Activated CD8-positive, alpha-beta memory T cell treated with anti-CD3 and anti-CD28 coated beads for 4 hours (primary cell): ENCODE data around the gene ANKRD60.

Source experiments
- DNase-seq, 2 donors: peaks; one replicate each; pipeline ENCODE4 v3.0.0-alpha.2; 2020; ENCODE audit warnings: low read depth in 2 of 2

Gene ANKRD60

DNA sequence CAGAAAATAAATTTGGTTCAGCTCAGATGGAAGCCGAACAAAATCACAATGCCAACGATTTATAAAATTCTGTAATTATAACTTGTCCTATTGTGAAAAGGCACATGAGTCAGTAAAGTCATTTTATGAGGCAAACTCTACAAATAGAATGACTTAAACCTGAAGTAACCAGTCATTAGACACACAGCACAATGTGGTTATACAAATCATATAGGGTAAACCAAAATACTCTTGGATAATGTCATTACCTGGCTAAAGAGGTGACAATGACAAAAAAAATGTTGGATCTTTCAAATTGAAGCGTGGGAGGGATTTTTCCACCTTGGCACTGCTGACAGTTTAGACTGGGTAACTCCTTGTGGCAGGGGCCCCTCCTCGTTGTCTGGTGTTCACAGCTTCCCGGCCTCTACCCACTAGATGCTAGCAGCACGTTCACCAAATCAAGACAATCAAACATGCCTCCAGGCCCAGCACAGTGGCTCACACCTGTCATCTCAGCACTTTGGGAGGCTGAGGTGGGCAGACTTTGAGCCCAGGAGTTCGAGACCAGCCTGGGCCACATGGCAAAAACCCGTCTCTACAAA is 5.0 kb downstream of the ANKRD60 start:
- DNase-seq = no peak

DNA sequence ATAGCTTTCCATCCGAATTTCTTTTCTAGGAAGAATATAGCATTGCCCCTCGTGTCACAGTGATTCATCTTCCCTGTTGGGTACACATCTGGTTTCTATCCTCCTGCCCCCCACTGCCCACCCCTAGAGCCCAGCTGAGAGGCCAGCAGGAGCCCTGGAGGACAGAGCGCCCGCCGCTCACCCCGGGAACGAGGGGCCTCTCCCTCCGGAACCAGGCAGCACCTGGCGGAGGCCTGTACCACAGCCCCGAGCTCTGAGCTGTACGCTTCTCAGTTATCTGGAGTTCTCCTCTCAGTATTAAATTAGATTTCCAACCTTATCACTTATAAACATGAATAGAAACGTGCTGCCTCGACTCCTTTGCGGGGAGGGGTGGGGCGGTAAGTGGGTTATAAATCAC is 6.0 kb downstream of the ANKRD60 start:
- no peak for DNase-seq

DNA sequence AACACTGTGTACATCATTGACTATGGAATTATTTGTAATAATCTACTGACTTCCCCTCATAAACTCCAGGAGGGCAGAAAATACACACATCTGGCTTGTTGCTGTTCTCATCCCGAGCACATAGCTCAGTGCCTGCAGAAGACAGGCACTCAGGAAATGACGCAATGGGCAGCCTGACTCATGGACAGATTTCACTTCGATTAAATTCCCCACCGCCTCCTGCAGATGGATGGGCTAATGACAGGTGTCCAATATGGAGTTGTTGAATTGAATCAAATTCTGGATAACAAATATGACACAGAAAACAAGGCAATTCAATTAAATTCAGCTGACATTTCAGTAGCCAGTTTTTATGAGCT is 9.1 kb downstream of the ANKRD60 start:
- no peak for DNase-seq

DNA sequence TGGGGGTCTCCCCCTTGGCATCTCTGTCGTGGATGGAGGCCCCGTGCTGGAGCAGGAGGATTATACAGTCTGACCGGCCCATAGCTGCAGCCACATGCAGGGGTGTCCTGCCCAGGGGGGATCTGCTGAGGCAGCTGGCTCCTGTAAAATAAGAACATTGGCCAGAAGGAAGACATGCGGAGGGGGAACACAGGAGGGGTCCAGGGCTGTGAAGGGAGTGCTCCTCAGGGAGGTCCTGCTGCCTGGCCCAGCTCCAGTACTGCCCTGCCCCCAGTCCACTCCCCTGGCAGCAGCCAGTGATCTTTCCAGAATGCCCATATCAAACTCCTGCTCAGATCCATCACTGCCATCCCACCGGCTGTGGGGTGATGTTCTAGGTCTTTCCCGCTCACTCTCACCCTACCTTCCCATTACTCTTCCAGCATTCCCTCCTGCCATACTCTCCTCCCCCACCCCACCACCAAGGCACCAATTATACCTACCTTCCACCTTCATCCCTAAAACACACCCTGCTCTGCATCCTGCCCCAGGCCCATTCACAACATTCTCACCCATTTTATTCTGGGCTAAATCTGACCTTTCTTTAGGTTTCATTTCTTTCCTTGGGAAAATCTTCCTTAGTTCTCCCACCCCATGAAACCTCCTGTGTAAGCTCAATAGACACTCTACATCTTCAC is 9.7 kb downstream of the ANKRD60 start:
- DNase-seq = no peak

DNA sequence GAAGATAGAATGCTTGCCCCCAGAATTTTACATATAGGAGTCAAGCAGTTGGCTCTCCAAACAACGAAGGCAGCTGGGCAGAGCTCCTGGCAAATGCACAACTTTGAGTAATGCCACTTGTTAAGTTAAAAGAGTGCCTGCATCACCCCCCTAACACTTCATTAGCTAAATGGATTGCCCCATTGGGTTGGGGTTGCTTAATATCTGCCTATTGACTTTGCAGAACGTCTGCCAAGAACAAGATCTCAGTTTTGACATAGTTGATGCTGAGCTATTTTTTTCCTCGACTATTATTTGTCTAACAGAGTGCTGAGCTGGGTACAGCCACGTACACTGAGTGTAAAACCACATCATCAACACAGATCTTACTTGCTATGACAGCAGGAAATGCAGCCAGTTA is 12.1 kb downstream of the ANKRD60 start:
- DNase-seq = no peak

DNA sequence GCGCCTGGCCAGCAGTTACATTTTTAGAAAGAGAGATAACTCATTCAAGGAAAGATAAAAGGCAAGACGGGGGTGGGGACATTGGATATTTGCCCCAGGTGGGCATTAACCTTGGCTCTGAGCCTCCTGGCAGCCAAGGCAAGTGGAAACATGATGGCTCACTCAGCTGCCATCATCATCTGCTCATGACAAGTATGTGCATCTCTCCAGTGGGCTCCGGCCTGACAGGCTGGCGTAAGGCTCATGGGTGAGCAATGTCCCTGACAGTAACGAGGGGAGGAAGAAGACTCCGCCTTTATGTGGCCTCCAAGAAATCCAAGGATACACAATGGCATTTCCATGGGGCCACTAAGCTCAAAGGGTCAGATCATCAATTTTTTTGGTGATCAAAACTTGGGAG is 13.3 kb downstream of the ANKRD60 start:
- DNase-seq = no peak

DNA sequence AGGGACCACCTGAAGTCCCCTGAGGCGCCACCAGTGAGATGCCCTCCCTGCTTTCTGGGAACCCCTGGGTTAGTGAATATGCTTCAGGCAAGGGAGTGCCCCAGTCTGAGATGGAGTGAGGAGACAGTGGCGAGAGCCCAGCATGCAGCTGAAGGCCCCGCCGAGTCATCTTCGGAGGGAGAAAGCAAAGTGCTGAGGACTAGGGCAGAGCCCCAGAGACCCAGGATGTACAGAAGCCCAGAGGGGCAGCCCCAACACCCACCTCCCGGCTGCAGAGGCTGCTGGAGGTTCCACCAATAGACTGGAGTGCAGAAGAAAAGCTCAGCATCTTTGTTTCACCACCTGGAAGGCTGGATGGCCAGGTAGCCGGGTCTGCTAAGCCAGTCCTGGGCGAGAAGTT is 14.1 kb downstream of the ANKRD60 start:
- no peak for DNase-seq

DNA sequence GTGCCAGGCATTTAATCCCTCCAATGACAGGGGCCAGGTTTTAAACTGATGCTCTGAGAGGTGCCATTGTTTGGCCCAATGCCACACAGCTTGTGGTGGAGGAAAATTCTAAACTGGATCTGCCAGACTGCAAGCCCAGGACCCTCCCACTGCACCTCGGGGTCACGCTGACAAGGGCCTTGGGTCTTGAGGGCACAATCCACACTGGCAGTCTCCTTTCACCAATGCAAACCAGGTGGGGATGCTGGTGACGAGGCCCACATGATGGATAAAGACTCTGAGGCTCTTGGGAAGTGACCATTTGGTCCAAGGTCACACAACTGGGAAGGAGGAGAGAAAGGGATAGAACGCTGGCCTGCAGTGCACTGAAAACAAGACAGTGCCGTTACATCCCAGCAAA is 14.7 kb downstream of the ANKRD60 start:
- no peak for DNase-seq

DNA sequence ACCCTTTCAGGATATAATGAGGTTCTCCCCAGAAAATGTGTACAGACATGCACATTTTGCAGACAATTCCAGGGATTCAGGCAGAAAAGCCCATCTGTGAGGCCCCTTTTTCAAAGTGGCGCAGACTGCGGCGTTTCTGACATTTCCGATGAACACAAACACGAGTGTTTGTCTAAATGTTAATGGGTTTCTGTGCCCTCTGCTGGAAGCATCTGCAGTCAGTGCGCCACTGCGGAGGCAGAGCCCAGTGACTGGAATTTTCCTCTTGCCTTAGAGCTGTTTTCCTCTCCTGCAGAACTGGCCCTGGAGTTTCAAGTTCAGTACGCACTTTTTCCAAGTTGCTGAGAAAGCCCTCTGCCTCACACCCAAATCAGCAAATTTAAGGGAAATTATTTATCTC is 15.3 kb downstream of the ANKRD60 start:
- DNase-seq = no peak

DNA sequence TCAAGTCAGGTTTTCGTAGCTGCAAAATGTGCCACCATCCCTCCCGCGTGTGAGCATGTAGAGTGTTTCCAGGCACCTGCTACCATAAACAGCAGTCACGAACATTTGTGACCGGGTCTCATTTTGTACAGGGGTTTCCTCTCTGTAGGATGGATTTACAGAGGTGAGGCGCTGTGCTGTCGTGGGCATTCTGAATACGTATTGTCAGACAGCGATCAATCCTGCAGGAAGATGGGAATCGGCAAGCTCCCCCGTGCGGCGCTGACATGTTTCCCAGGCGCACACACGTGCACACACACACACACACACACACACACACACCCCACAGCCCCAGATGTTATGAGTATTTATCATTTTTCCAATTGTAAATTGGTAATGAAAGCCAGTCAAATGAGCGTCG is 15.8 kb downstream of the ANKRD60 start:
- DNase-seq = no peak

DNA sequence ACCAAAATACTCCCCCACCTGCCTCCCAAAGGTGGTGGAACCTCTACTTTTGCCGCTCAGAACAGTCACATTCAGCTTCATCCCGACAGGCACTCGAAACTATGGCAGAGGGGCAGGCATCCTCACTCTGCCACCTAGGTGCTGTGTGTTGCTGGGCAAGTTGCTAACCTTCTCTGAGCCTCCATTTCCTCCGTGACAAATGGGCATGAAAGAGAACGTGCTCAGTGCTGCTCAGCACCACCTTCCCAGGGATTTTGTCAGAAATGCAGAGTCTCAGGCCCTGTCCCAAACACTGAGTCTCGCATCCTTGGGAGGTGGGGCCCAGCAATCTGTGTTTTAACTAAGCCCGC is 18.1 kb downstream of the ANKRD60 start:
- DNase-seq = no peak

DNA sequence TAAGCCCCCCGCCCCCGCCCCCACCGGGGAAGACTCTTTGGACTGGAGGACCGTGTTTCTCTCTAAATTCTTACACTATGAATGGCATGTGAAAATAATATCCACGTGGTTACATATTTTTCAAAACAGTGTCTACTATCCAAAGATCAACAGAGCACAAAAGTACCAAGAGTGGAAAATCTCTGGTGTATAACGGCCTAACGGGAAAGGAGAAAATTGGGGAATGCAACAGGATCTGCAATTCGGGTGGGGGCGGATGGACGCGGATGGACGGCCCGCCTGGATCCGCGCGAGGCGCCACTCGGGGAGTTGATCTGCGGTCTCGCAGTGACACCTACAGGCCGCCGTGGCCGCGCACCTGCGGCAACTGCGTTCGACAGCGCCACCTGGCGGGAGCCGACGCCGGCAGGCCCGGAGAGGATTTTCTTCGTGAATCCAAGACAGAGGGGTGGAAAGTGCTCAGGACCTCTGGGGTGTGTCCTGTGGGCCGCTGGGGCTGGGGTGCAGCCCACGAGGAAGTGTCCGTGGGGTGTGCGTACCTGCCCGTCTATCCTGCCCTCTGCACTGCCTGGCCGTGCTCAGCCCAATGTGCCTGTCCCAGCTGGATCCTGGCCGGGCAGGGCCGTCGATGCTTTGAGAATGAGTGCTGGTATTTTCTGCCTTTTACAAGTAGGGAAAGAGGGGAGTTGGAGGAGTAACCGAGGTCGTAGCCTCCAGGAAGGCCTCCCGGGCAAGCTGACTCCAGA is 18.6 kb downstream of the ANKRD60 start:
- DNase-seq = peak; percentile 72

DNA sequence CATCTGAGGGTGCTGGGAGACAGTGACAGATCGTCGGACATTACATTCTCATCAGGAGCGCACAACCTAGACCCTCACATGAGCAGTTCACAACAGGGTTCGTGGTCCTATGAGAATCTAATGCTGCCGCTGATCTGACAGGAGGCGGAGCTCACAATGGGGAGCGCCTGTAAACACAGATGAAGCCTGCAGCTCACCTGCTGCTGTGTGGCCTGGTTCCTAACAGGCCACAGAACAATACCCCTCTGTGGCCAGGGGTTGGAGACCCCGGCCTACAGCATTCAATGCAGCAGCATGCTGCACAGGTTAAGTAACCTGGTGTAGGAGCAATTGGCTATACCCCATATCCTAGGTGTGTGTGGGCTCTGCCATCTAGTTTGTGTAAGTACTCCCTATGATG is 19.5 kb downstream of the ANKRD60 start:
- no peak for DNase-seq

DNA sequence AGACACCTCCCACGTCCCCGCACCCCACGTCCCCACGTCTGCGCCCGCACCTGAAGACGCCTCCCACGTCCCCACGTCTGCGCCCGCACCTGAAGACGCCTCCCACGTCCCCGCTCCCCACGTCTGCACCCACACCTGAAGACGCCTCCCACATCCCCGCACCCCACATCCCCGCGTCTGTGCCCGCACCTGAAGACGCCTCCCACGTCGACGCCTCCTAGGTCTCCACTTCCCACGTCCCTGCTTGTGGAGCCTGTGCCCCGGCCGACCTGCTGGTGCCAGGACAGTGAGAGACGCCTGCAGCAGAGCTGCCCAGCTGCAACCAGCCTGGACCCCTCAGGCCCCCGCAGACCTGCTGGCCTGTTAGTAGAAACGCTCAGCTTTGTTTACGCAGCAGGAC is 22.6 kb downstream of the ANKRD60 start:
- DNase-seq = no peak

DNA sequence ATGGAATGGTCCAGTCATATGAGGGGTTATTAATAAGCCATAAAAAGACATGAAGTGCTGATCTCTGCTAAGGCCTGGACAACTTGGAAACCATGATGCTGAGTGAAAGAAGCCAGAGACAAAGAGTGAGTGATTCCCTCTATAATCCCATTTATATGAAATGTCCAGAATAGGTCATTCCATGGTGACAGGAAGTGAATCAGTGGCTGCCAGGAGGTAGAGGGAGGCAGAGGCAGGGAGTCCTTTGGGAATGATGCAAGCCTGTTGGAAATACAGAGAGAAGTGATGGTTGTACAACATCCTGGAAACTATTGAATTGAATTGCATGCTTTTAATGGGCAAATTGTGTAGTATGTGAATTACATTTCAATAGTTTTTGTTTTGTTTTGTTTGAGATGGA is 26.4 kb downstream of the ANKRD60 start:
- no peak for DNase-seq

DNA sequence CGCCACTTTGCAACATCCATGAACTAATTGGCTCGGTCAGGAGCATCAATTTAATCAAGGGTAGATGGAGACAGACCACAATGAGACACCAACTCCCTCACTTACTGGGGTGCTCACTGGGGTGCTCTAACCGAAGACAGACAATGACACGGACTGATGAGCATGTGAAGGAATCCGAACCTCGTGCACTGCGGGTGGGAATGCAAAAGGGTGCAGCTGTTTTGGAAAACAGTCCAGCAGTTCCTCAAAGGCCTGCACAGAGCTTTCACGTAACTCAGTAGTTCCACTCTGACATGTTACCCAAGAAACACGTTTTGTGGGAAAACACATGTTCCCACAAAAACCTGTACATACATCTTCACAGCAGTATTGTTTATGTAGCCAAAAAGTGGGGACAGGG is 26.8 kb downstream of the ANKRD60 start:
- no peak for DNase-seq

DNA sequence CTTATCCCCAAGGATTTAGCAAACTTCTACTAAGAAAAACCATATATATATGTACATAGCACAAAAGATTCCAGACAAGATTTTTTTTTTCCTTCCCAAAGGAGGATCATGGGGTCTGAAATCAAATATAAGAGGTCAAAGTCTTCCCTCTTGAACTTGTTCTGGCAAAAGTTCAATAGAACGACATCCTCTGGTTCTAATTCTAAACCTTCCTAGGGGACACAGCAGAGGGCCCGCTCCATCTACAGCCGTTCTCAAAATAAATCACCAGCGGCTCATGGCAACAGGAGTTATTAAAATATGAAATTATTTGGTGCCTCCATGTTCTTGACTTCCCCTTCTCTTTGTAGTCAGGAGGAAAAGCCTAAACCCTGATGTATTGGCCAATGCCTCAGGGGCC is 29.0 kb downstream of the ANKRD60 start:
- no peak for DNase-seq

DNA sequence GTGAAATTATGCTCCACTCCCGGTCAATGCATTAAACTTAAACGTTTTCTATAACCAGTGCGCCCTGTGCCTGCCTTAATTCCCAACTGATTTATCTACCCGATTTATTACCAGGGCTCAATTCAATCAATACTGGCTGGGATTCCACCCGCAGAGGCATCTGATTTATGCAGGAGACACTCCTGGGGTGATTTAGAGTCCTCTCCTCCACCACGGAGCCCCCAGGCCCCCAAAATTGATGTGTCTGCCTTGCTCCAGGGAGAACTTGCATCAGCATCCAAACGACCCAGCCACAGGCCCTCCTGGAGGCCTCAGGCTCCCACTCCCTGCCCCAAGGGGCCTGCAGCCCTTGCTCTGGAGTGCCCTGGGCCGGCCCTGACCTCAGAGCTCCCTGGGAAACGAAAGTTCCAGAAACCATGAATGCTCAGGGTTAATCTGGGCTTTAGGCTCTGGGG is 29.5 kb downstream of the ANKRD60 start:
- no peak for DNase-seq

DNA sequence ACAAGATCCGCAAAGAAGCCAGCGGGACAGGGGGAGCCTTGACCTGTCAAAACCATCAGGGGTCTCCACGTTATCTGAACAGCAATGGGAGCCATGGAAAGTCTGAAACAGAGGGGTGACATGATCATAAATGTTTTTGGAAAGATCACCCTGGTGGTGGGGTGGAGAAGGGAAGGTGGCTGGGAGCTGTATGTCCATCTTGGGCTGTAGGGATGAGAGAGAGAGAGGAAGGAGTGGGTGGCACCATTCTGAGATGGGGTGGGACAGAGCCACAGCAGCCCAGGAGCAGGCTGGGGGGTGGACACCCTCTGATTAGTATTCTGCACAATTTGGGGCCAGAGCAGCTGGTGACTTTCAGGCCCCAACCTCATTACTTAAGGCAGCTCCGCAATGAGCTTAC is 30.1 kb downstream of the ANKRD60 start:
- no peak for DNase-seq

DNA sequence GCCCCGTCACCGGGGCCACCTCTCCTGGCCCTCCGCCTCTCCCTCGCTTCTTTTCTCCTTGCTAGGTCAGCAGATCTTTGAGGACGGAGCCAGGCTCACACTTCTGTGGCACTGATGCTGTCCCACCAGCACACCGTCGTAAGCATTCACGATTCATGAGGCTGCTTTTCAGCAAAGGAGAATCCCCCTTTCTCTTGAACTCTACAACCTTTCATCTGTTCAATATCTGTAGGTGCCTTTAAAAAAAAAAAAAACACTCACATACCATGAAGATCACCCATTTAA is 31.3 kb downstream of the ANKRD60 start:
- no peak for DNase-seq

DNA sequence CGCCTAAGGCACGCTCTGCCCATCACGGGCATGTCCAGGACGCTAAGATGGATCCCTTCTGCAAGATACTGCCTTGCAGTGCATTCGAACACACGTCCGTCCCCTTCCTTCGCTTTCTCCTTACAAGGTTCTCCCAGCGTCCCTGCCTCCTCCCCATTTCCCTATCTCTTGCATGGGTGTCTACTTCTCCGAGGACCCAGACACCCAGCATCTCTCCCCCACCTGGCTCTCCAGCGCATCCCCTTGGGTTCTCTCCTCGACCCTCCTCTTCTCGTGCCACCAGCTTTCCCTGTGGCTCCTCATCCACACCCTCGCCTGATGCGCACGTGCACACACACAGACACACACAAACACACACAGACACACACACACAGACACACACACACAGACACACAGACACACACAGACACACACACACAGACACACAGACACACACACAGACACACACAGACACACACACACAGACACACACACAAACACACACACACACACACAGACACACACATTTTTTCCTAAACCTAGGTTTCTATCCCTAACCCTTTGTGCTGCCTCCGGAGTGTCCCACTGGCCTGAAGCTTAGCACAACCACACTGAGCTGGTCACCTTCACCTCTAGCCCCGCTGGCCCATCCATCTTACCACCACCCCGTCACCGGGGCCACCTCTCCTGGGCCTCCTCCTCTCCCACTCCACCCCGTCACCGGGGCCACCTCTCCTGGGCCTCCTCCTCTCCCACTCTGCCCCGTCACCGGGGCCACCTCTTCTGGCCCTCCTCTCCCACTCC is 31.9 kb downstream of the ANKRD60 start:
- no peak for DNase-seq

DNA sequence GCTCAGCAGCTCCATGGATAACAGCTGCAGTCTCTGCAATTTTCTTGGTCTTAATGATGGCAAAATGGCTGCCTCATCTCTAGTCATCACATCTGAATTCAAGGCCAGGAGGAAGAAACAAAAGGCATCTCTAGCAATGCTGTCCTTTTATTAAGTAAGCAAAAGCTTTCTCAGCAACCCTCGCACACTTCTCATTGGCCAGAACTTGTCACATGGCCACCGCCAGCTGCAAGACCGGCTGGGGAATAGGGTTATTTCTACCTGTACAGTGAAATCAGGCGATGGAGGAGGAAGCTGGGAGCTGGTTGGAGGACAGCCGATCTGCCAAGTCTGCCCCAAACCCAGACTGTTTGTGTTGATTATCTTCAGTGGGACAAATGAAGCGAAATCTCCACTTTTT is 33.4 kb downstream of the ANKRD60 start:
- no peak for DNase-seq
